Naive B cell (primary cell): ENCODE results near the gene MYMK. TPM values are rescaled to one million over a fixed set of nuclear protein-coding genes. Genes with fewer than 3 reads are reported as not detected.
A peak's percentile ranks its signal among the peaks of the same experiment; 100 is the strongest.

Experiments used
- ATAC-seq, 2 donors: fragments of 150-1000 bp; cut with Tn5 transposase; 2 replicates each; pipeline ENCODE4 v1.10.0; 2021; ENCODE audit warnings: low read depth in 2 of 2, mild to moderate bottlenecking in 2 of 2, moderate library complexity in 2 of 2
- DNase-seq: peaks from one replicate; pipeline ENCODE4 v3.0.0; 2022
- H3K27ac Mint-ChIP-seq, 6 donors: one replicate each; pipeline ENCODE4 v1.8.0; 2020 to 2022; ENCODE audit warnings: mild to moderate bottlenecking in 6 of 6, mixed read lengths in 6 of 6, moderate library complexity in 5 of 6, inconsistent platforms in 2 of 6
- H3K27me3 Mint-ChIP-seq, 3 donors: one replicate each; pipeline ENCODE4 v1.8.0; 2021 to 2022; ENCODE audit warnings: mixed read lengths in 3 of 3, mild to moderate bottlenecking in 1 of 3
- H3K36me3 Mint-ChIP-seq, 2 donors: one replicate each; pipeline ENCODE4 v1.8.0; 2020 to 2022; ENCODE audit warnings: mixed read lengths in 2 of 2, inconsistent platforms in 1 of 2, mild to moderate bottlenecking in 1 of 2
- H3K4me1 Mint-ChIP-seq, 3 donors: one replicate each; pipeline ENCODE4 v1.8.0; 2020 to 2022; ENCODE audit warnings: mixed read lengths in 3 of 3, inconsistent platforms in 1 of 3, mild to moderate bottlenecking in 1 of 3, moderate library complexity in 1 of 3
- H3K4me3 Mint-ChIP-seq, 8 donors: one replicate each; pipeline ENCODE4 v1.8.0; 2020 to 2022; ENCODE audit warnings: mild to moderate bottlenecking in 8 of 8, mixed read lengths in 8 of 8, moderate library complexity in 8 of 8, inconsistent platforms in 2 of 8
- H3K9me3 Mint-ChIP-seq, 7 donors: one replicate each; pipeline ENCODE4 v1.8.0; 2020 to 2022; ENCODE audit warnings: mixed read lengths in 7 of 7, mild to moderate bottlenecking in 5 of 7, inconsistent platforms in 2 of 7, moderate library complexity in 1 of 7
- polyA plus RNA-seq, 6 donors: library from polyadenylated mRNA; unstranded; fragments of 300-500 nt; fragmentation: Illumina TruSeq; gene quantifications; one replicate each; pipeline ENCODE4 v1.2.3, GENCODE V29; 2021; ENCODE audit warnings: low read depth in 6 of 6

MYMK gene
- polyA plus RNA-seq, 6 donors from 2014 or later: not detected

DNA sequence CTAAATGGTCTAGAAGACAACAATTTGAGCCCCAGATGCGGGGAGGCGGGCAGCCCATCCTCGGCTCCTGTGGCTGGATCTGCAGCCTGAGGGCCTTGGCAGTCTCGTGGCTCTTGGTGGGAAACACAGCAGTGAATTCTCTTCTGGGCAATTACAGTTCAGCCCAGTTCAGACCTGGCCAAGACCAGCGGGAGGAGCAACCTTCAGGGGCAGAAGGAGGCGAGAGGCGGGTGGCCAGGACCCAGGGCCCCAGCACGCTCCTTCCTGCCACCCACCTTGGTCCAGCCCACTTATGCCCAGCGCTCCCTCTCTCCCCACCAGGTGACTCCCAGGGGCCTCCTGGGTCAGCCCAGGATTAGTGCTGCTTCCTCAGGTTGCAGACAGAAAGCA lies 7.8 kb downstream of the MYMK start:
- Mint-ChIP-seq H3K27ac (no peak overlapping the region), H3K4me1 (no peaks in the 10 kb centered on the region), H3K27me3 (peaks cover 0 to 20% (median 4%) of the 10 kb centered on the region in 3 donors), H3K4me3 (peak overlapping the region in 1 of 8 donors; percentile 65), H3K36me3 (no peaks in the 10 kb centered on the region), H3K9me3 (no peaks in the 10 kb centered on the region)
- DNase-seq: no peak
- no peak for ATAC-seq

DNA sequence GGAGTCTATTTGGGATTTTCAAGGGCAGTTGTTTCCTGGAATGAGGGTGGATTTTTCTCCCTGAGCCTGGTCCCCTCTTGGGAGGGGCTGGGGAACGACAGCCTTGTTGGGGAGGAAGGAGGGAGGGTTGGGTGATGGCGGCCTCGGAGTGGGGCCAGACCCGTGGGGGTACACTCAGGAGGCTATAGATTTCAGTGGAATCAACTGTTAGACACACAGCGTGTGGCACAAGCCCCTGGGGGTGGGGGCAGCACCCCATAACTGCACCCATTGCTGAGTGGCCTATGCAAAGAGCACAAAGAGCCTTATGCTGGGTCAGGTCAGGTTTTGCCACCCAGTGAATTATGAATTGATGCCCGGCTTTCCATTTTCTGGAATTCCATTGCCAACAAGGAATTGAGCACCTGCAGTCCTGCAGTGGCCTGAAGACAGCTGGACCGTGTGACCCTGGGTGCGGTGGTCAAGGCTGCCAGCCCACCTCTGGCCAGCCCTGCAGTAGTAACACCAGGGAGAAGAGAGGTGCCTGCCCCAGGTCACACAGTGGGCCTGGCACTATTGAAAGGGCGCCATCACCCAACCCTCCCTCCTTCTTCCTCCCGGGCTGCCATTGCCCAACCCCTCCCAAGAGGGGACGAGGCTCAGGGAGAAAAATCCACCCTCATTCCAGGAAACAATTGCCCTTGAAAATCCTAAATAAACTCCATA lies 8.4 kb downstream of the MYMK start:
- no peak overlapping the region for H3K27ac Mint-ChIP-seq
- H3K9me3 Mint-ChIP-seq: no peaks in the 10 kb centered on the region
- no peaks in the 10 kb centered on the region for H3K4me1 Mint-ChIP-seq
- H3K27me3 Mint-ChIP-seq: peaks cover 0 to 19% (median 4%) of the 10 kb centered on the region in 3 donors
- peak overlapping the region in 1 of 8 donors; percentile 65 for H3K4me3 Mint-ChIP-seq
- no peaks in the 10 kb centered on the region for H3K36me3 Mint-ChIP-seq
- no peak for DNase-seq
- no peak for ATAC-seq

DNA sequence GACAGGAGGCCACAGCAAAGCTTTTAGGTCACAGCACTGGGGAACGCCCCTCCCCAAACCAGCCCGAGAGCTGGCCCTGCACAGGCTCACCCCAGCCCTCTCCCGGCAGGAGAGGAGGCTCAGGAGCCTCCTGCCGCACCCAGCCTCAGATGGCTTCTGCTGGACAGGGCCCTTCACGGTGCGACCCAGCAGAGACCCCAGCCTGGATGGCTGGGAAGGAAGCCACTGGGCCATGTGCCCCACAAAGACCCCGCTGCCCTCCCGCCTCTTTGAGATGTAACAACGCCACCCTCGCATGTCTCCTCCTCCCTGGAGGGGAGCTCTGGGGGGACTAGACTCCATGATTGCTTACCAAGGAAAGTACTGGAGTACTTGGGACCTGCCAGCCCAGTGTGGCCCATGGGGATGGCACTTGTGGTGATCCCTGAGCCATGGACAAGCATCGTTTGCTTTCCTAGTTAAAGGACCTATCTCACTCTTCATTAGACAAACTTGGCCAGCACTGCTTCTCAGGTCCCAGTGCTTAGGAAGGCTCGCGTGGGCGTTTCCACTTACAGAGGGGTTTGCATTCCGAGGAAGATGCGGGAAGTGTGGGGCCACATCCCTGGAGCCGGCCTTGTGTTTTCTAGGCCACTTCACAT lies 9.0 kb downstream of the MYMK start:
- Mint-ChIP-seq H3K4me3 (no peak overlapping the region), H3K9me3 (no peaks in the 10 kb centered on the region), H3K4me1 (no peaks in the 10 kb centered on the region), H3K27ac (peak overlapping the region in 1 of 6 donors; percentile 58), H3K27me3 (peaks cover 0 to 13% (median 4%) of the 10 kb centered on the region in 3 donors), H3K36me3 (no peaks in the 10 kb centered on the region)
- ATAC-seq: no peak
- no peak for DNase-seq

DNA sequence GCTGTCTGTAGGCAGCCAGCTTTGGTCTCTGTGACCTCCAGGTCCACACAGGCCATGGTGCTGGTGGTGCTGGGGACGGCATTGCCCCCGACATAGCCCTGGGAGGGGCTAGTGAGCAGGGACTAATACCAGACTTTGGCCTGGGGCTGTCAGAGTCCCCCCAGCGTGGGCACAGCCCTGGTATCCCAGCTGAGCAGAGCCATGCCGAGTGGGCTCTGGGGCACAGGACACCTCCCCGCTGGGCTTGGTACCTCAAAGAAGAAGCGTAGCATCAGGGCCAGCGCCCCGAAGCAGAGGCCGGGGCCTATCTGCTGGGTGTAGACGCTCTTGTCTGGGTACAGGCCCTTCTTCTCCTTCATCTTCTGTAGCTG lies 9.5 kb downstream of the MYMK start:
- Mint-ChIP-seq H3K4me1 (no peaks in the 10 kb centered on the region), H3K9me3 (no peaks in the 10 kb centered on the region), H3K27me3 (peaks cover 0 to 13% (median 4%) of the 10 kb centered on the region in 3 donors), H3K27ac (no peak overlapping the region), H3K36me3 (no peaks in the 10 kb centered on the region), H3K4me3 (no peak overlapping the region)
- no peak for DNase-seq
- no peak for ATAC-seq

DNA sequence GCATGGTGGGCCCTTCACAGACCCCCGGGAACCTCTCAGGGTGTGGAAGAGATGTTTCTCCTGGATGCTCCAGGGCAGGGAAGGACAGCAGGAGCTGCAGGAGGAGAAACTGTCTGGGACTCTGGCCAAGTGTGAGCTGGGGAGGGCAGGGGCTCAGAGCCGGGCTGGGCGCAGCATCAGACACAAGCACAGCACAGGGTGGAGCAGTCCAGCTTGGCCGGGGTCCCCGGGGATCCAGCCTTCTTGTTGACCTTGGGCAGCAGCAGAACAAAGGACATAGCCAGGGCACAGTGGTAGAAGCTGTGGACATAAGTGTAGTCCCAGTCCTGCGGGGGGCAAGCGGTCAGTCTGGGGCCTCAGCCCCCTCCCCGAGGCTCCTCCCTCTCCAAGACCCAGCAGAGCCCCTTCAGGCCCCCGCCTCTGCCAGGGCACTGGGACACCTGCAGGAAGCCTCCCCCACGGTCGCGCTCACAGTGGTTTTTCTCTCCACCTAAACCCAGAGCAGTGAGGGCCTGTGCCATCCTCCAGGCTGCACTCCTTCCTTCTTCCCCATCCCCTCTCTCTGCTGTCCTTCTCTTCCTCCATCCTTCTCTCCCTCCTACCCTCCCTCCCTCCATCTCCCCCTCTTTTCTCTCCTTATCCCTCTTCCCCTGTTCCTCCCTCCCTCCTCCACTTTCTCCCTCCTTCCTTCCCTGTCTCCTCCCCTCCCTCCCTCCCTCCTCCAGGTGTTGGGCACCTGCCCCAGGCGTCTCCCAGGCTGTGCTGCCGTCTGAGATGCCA lies 10.1 kb downstream of the MYMK start:
- Mint-ChIP-seq H3K27me3 (peaks cover 0 to 14% (median 4%) of the 10 kb centered on the region in 3 donors), H3K4me3 (no peak overlapping the region), H3K27ac (peak overlapping the region in 1 of 6 donors; percentile 59), H3K9me3 (no peaks in the 10 kb centered on the region), H3K4me1 (peaks cover 0 to under 1% (median under 1%) of the 10 kb centered on the region in 3 donors), H3K36me3 (no peaks in the 10 kb centered on the region)
- no peak for DNase-seq
- ATAC-seq: no peak

DNA sequence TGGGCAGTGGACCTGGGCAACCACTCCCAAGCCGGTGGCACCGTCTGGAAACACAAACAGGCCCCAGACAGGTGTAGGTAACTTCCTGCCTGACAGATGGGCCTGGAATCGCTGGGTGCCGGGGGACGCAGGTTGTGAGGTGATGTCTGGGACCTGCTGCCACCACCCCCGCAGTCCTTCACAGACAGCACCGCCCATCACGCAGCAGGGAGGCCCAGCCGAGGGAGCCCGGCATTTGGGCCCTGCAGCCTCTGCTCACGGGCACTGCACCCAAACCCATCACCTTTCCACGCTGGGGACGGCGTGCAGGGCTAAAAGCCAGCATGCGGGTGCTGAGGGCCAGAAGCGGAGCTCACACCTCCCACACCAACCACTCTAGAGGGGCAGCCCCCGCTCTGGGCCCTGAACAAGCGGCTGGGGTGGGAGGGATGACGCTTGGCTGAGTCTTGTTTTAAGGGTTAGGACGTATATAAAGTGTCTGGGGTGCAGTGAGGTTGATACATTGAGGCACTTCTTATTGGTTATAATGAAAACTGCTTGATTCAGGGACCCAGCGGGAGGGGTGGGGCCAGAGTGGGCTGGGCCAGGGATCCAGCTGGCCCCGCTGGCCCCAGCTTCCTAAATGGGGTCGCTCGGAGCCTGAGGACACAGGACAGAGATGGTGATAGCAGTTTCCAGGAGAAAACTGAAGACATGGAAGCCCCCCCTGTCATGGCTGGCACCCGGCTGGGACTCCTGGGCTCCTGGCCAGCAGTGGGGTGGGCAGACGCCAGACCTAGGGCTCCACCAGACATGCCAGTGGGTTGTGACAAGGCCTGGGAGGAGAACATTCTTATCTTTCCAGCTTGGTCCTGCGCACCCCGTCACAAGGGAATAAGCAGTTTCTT lies 11.3 kb downstream of the MYMK start:
- no peaks in the 10 kb centered on the region for H3K36me3 Mint-ChIP-seq
- ATAC-seq: no peak
- no peak overlapping the region for H3K27ac Mint-ChIP-seq
- H3K9me3 Mint-ChIP-seq: no peaks in the 10 kb centered on the region
- H3K27me3 Mint-ChIP-seq: peaks cover 0 to 15% (median 7%) of the 10 kb centered on the region in 3 donors
- peaks cover 0 to 6% (median 5%) of the 10 kb centered on the region in 3 donors for H3K4me1 Mint-ChIP-seq
- no peak for DNase-seq
- H3K4me3 Mint-ChIP-seq: no peak overlapping the region

DNA sequence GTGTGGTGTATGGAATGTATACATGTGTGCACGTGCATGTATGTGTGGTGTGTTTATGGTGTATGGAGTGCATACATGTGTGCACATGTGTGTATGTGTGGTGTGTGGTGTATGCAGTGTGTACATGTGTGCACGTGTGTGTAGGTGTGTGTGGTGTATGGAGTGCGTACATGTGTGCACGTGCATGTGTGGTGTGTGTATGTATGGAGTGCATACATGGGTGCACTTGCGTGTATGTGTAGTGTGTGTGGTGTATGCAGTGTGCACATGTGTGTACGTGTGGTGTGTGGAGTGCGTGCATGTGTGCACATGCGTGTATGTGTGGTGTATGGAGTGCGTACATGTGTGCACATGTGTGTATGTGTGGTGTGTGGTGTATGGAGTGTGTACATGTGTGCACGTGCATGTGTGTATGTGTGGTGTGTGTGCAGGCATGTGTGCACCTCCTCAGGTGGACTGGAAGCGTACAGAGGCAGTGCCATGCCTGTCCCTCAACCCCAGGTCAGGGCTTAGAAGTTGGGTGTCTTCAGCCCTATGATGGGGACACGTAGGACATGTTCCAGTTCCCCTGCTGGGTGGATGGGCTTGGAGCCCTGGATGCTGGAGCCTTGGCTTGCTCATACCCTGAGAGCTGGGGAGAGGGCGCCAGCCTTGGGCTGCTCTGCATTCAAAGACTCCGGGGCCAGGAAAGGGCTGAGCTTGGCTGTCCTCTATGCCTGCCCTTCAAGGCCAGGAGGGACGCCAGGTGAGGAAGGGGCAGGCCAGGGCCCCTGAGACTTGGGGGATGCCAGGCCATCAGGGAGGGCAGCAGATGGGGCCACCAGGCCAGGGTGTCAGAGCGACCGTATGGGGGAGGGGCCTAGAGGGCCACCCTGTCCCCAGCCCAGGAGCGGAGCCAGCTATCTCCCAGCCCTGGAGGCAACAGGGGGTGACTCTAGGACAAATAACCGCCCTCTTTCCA lies 12.2 kb downstream of the MYMK start:
- ATAC-seq: no peak

DNA sequence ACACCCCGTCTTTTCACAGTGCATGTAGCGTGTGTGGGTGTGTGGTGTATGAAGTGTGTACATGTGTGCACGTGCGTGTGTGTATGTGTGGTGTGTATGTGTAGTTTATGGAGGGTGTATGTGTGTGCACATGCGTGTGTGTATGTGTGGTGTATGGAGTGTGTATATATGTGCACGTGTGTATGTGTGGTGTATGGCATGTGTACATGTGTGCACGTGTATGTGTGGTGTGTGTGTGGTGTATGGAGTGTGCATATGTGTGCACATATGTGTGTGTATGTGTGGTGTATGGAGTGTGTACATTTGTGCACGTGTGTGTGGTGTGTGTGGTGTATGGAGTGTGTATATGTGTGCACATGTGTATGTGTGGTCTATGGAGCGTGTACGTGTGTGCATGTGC lies 13.2 kb downstream of the MYMK start:
- H3K4me1 Mint-ChIP-seq: peaks cover 0 to 6% (median 5%) of the 10 kb centered on the region in 3 donors
- no peaks in the 10 kb centered on the region for H3K36me3 Mint-ChIP-seq
- no peak for ATAC-seq
- no peak for DNase-seq
- no peak overlapping the region for H3K27ac Mint-ChIP-seq
- H3K9me3 Mint-ChIP-seq: no peaks in the 10 kb centered on the region
- peaks cover 9 to 20% (median 9%) of the 10 kb centered on the region in 3 donors for H3K27me3 Mint-ChIP-seq
- H3K4me3 Mint-ChIP-seq: no peak overlapping the region

More for the DNA sequence above, 12.2 kb downstream of the MYMK start:
- Mint-ChIP-seq H3K4me1 (peaks cover 0 to 6% (median 5%) of the 10 kb centered on the region in 3 donors), H3K36me3 (no peaks in the 10 kb centered on the region), H3K9me3 (no peaks in the 10 kb centered on the region), H3K27ac (no peak overlapping the region), H3K27me3 (peaks cover 2 to 14% (median 9%) of the 10 kb centered on the region in 3 donors), H3K4me3 (no peak overlapping the region)
- DNase-seq: no peak

DNA sequence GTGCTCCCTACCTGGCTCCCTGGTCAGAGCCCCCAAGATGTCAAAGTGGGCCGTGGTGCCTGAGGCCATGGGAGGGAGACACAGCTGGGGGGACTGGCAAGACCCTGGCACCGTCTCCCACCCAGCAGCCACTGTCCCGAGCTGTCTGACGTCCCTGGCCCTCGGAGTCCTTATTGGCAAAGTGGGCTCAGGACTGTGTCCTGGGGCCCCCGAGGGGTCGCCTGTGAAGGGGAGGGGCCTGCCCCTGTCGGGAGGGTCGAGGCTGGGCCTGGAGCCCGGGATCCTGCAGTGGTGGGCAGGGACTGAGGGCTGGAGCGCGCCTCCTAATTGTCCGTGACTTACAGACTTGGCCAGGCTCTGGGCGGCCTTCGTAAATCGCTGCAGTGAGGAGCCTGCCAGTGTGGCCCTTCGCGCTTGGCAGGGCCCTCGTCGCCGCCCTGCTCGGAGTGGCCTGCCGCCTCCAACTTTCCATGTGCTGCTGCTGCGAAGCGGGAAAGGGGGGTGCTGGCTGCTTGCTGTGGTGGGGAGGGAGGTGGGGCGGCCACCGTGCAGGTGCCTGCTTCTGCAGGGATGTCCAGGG lies 13.7 kb downstream of the MYMK start:
- Mint-ChIP-seq H3K27me3 (peaks cover 9 to 20% (median 9%) of the 10 kb centered on the region in 3 donors), H3K4me3 (no peak overlapping the region), H3K36me3 (no peaks in the 10 kb centered on the region), H3K9me3 (no peaks in the 10 kb centered on the region), H3K27ac (no peak overlapping the region), H3K4me1 (peaks cover 0 to 6% (median 5%) of the 10 kb centered on the region in 3 donors)
- no peak for ATAC-seq
- no peak for DNase-seq

DNA sequence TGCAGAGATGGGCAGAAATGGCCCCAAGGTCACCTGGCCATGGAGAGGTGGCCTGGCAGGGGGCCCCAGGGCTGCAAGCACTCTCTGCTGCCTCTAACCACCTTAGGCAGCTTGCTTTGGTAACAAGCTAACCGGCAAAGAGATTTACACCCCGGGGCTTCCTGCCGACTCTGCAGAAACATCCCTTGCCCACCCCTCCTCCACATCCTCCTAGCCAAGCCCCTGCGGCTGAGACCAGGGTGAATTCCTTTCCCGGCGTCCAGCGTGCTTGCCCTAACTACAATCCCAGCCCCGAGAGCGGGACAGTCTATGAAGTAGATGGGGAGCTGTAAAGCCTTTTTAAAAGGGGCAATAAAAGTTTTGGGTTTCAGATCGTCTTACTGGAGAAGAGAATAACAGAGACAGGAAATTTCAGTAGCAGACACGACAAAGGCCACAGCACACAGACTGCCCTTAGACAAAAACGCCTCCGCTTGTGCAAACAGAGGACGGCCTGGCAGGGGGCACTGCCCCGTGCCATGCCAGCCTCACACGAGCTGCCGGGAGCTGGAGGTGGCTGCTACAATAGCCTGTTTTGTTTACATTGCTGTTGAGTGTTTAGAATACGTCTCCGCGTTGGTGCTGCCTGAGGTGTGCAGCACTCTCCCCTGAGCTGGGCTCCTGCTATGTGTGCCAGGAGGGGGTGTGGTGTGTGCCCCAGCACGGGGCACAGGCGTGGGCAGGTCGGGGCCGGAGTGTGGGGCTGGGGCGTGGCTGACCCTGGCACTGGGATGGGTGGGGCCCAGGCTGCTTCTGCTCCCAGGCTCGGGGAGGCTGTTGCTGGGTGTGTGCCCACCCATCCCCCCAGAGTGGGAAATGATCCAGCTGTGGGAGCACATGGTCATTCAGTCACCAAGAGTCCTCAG lies 15.3 kb downstream of the MYMK start:
- no peak for ATAC-seq
- H3K4me1 Mint-ChIP-seq: peaks cover 0 to 6% (median 5%) of the 10 kb centered on the region in 3 donors
- H3K36me3 Mint-ChIP-seq: no peaks in the 10 kb centered on the region
- H3K4me3 Mint-ChIP-seq: peak overlapping the region in 1 of 8 donors; percentile 60
- peaks cover 9 to 27% (median 9%) of the 10 kb centered on the region in 3 donors for H3K27me3 Mint-ChIP-seq
- no peak for DNase-seq
- no peak overlapping the region for H3K27ac Mint-ChIP-seq
- H3K9me3 Mint-ChIP-seq: peaks cover 0 to 1% (median 0%) of the 10 kb centered on the region in 7 donors

DNA sequence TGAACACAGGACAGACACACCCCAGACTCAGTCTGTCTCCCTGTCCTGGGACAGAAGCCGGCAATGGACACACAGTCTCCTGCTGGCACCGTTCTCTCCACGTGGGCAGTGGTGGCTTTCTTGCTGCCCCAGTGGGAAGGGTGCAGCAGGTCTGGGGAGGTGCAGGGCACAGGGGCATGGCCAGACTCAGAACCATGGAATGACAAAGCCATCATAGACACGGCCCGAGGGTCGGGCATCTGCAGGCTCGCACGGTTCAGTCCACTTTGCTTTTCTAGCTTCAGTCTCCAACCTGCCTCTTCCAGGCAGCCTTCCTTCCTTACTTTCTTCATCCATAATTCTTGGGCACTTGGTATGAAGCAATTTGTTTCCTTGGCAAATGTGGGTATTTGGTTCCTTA lies 16.7 kb downstream of the MYMK start:
- H3K27ac Mint-ChIP-seq: no peak overlapping the region
- ATAC-seq: no peak
- peak overlapping the region in 1 of 8 donors; percentile 23 for H3K4me3 Mint-ChIP-seq
- peaks cover 0 to 12% (median 8%) of the 10 kb centered on the region in 7 donors for H3K9me3 Mint-ChIP-seq
- H3K27me3 Mint-ChIP-seq: peaks cover 13 to 35% (median 16%) of the 10 kb centered on the region in 3 donors
- H3K4me1 Mint-ChIP-seq: peaks cover 0 to 6% (median 5%) of the 10 kb centered on the region in 3 donors
- no peaks in the 10 kb centered on the region for H3K36me3 Mint-ChIP-seq
- no peak for DNase-seq
